ENCODE measurements around the gene MYOM1.
A peak's percentile ranks its signal among the peaks of the same experiment; 100 is the strongest.
"Not testable (repeated sequence)": the region's sequence is repeated elsewhere in the genome, so short reads cannot be mapped to it uniquely, and the experiment has no call there.

MYOM1 gene

DNA sequence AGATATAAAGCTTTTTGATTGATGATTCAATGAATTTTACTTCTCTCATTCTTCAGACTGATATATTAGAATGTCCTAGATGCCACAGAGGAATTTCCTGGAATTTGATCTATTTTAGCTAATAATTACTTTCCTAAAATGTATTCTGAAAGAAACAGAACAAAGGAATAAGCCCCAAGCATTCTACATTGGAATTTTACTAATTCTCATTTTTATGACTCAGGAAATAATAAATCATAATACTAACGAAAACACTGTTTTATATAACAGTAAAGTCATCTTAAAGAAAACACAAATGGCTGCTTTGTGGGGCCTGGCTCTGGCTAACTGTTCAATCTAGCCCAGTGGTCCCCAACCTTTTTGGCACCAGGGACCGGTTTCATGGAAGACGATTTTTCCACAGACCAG lies 138.2 kb downstream of the MYOM1 start:
- DNase-seq (ENCODE audit: low read depth), result no peak

DNA sequence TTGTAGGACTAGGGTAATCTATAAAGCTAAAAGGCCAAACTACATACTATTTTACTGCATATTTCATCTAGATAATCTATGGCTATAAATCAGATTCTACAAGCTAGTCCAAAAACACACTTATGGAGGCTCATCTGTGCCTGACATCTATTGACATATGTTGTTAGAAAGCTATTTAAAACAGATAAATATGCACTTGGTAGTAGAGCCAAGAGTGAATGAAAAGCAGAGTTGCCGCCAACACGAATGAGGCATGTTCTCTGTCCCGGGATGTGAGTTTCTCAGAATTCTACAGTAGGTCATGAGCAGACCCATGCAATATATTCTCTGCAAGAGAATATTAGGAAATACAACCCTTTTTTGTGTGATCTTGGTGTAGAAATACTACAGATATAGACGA lies 140.1 kb downstream of the MYOM1 start:
- no peak for DNase-seq (ENCODE audit: low read depth)

DNA sequence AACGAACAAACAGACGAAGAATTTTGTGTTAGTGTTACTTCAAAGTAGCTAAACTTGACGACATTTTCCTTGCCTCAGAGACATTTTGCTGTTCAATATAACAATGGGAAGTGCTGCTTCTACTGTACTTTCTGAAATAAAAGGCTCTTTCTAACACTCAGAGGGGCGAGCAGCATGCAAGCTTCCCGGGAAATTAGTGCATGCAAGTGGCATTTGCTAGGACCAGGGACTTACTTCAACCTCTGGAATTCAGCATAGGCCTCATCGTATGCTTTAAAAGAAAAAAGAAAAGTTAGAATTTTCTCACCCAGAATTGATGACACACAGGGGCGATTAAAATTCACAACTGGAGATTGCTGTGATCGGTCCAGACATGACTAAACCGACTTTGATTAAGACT lies 144.3 kb downstream of the MYOM1 start:
- no peak for DNase-seq (ENCODE audit: low read depth)

DNA sequence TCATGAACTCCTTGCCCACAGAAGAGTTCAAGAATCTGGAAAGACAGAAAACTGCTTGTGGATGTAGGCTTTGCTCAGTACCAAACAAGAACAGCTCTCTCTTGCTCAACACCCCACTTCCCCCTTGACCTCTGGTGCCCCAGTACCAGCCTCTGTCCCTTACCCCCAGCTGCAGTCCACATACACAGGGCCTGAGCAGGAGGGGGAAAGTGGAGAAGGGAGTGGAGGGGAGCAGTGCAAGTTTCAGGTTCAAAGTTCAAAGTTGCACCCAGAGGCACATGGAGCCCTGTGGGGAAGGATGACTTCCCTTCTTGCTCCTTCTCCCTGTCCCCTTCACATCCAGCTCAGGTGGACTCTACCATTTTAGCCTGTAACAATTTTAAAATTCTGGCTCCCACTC lies 145.7 kb downstream of the MYOM1 start:
- DNase-seq (ENCODE audit: low read depth), result no peak

DNA sequence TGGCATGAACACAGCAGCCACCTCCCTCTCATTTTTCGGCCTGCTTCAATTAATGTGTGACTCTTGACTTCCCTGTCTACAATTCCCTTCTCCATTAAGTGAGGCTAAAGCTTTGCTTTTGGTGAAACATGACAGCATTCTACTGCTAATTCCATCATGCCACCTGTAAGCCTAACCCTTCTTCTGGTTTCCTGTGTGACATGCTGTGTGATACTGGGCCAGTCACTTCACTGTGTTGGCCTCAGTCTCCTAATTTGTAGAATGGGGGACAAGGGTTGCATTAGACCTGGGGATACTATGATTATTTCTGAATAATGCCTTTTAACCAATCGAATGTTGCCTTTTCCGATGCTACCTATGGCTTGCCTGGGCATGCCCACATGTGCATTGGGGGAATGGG lies 146.4 kb downstream of the MYOM1 start:
- not testable (repeated sequence) for DNase-seq (ENCODE audit: low read depth)

DNA sequence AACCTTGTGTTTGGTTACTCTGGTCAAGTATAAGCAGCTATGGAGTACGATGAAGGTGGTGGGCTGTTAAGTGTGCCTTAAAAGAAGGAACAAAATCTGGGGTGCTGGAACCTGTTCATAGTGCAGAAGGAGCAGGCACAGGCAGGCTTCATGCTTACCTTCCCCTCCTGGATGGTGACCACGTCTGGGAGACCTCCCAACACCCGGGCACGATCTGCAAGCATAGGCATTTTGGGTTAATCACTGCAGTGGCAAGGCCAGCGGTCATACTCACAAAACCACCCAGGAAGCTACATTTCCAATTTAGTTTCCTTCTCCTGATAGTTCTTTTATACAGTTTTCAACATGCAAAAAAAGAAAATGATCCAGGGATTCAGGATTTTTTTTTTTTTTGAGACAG lies 148.1 kb downstream of the MYOM1 start:
- no peak for DNase-seq (ENCODE audit: low read depth)

DNA sequence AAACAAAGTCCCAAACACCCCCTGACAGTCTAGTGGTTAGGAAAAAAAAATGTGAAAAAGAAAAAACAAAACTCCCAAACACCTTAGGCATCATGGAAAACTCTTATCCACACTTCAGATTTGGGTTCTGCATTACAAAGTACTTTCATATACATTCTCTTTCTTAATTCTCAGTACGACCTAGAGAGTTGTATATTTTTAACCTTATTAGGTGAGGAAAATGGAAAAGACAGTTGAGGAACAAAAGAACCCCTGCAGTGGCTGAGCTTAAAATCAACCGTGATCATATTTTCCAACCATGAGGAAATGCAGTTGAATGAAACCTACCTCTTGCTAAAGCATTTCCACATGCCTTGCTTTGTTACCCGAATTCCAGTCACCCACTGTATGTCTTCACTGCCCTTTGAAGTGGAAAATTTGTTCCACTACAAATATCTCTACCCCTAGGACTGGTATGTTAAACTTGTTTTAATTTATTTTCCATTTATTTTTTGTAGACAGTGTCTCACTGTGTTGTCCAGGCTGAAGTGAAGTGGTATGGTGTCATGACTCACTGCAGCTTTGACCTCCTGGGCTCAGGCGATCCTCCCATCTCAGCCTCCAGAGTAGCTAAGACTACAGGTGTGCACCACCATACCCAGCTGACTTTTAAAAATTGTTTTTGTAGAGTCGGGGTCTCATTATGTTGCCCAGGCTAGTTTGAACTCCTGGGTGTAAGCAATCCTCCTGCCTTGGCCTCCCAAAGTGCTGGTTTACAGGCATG lies 149.9 kb downstream of the MYOM1 start:
- DNase-seq (ENCODE audit: low read depth), result no peak

DNA sequence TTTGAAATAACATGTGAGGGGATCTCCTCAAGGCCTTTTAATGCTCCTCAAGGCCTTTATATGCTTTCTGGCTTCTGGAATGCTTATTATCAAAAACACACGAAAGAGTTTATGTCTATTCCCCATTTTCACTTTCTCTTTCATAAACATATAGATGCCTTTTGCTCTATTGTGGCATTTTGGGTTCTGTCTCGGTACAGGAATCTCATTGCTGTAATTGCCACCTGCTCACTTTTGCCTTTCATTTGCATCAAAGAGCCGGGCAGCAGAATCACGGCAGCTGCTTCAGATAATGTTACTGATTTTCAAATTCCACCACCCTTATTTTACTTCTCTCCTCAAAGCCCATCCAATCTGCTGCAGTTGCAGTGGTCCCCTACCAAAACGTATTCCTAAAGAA lies 152.0 kb downstream of the MYOM1 start:
- no peak for DNase-seq (ENCODE audit: low read depth)

DNA sequence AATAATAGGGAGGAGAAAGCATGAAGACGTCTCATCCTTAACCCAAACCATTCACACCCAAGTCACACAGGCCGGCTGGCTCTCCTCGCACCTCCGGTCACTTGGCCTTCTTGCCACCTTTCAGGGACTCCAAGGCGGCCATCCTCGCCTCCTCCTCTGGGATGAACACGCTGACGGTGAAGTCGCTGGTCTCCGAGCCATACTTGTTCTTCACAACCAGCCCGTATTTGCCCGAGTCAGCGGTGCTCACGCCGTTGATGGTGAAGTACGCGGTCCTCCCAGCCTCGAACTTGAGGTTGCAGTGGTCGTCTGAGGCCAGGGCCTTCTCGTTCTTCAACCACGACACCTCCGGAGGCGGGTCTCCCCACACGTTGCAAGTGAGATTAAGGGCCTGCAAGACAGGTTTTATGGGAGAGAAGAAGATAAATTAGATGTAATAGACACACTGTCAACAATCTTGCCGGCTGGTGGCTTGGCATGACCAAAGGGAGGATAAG lies 152.6 kb downstream of the MYOM1 start:
- DNase-seq (ENCODE audit: low read depth), result no peak

DNA sequence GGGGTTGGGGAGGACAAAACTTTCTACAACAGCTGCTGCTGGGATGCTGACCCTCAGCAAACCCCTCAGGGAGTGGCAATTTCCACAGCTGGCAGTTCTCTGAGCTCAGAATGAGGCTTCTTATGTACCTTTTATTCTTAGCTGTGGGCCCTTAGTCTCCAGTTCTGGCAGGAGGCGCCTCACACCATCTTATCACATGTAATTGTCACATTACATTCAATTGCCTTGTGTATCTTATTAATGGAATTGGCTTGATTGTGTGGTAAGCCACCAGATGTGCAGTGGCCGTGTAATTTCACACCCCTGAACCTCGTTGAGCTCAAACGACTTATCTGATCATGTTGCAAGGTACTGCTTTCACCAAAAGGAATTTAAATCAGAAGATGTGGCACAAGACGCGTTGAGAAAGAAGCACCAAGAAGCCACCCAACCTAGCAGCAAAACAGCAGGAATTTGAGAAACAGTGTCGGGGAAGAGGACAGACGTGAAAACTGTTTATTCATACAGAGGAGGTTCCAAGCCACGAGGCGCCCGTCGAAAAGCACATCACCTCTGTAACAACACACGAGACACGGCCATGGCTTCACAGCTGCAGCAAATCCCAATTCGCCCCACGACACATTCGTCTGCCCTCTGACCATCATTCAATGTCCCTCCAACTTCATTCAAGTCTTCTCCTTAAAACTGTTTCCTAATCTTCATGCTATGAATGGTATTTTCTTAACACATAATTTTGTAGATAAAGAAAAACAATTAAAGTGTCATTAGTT lies 153.2 kb downstream of the MYOM1 start:
- DNase-seq (ENCODE audit: low read depth), result no peak

DNA sequence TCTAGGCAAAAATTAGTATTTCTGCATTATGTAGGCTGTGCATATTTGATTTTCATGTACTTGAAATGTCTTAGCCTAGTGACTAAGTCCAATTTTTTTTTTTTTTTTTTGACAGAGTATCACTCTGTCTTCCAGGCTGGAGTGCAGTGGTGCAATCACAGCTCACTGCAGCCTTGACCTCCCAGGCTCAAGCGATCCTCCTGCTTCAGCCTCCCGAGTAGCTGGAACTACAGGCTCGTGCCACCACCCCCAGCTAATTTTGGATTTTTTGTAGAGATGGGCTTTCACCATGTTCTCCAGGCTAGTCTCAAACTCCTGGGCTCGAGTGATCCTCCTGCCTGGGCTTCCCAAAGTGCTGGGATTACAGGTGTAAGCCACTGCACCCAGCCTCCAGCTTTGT lies 156.0 kb downstream of the MYOM1 start:
- DNase-seq (ENCODE audit: low read depth), result not testable (repeated sequence)

DNA sequence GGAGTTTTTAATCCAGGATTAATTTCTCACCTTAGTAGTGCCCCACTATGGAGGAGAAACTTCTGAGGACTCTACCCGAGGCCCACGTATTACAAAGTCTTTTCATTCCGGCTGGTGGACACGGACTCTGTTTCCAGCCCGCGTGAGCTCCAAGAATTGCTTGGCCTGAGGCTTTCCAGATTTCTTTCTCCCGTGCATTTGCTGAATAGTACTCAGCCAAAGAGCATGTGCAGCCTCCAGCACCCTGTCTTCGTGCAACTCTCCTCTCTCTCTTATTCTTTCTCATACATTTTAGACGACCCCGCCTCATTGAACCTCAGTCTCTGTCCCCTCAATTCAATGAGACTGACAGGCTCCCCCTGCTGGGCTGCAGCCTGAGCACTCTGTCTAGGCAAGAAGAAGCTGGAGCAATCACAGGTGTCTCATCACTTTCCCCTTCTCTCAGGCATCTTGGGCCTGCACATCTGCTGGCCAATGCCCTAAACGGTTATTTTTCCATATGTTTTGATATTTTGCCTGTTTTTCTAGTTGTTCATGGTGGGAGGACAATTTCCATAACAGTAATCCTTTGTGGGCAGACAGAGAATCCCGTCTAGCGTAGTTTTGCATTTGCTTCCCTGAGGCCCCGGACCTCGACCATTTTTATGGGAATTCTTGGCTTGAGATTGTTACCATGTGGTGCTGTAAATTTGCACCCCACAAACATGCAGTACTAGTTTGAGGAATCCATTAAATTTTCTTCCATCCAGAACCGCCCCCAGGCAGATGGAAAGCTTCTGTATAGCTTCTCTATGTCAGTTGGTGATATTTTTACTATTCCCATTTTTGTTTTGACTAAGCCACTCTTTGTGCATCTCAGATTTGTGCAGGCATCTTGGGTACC lies 156.7 kb downstream of the MYOM1 start:
- DNase-seq (ENCODE audit: low read depth), result peak; percentile 62

DNA sequence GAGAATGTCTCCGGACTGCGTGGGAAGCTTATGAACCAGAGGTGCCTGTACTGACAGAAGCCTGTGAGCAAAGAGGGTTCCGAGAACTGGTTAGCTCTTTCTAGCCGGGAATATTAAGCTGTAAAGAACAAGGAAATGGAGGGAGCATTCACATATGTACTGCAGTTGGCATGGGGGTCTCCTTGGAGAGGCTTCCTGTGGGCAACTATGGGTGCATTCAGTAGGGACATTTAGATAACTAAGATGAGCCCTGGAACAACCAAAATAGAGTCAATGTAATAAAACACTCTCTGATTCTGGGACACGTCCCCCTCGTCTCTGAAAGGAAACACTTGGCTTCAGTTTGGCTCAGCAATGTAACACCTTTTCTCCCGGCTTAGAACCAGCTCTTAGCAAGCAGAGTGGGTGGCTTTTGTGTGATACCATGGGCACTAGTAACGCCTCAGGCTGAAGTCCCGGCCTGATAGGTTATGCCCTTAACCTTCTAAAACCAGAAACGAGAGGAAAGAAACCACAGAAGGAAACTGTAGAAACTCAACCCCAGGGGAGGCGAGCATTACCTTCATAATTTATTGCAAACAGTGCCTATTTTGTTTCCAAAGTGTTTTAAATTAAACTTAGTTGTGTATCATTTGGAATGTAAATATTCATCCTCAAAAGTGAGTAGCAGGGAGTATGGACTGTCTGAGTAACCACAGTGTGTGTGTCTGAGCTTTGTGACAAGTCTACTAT lies 158.0 kb downstream of the MYOM1 start:
- peak; percentile 43 for DNase-seq (ENCODE audit: low read depth)

DNA sequence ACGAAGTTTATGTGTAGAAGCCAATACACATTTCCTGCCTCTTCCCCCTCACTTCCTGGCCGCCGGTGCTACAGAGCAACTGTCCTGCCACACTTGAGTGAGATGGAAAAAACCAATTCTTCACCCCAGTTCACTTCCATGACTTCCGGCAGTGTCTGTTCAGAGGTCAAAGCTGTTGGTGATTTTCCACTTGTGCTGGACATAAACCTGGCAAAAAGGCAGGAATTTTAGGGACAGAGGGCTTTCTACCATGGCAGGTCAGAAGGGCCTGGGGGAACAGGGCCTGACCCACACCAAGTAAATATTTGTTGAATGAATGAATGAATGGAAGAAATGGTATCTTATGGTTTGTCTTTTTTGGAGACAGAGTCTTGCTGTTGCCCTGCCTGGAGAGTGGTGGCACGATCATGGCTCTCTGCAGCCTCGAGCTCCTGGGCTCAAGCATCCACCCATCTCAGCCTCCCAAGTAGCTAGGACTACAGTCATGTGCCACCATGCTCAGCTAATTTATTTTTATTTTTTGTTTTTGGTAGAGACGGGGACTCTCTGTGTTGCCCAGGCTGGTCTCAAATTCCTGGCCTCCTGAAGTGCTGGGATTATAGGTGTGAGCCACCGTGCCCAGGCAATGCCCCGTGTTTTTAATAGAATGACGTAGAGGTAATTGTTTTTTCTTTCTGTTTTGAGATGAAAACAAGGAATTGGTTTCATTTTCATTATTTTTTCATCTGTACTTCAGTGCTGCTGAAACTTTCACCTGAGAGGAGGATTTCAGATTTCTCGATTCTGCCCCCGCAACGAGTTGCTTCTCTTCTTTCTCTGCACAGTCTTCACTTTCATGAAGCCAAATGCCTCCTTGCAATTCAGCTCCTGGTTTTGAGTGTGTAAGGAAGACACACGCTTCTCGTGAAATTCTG lies 158.8 kb downstream of the MYOM1 start:
- DNase-seq (ENCODE audit: low read depth), result peak; percentile 29

DNA sequence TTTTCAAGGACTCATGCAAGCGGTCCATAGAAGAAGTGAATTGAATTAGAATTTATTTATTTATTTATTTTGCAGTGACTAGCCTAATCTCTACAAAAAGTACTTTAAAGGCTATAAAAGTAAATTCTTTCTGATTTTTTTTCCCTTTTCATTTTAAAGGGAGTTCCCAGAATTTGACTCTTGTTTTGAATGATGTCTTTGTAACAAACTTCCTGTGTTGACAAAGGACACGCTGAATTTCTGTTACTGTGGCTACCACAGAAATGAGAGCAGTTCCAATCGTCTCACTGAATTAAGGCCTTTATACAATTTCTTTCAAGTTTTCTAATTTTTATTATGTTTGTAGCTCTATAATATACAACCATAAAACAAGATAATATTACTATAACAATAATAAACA lies 160.5 kb downstream of the MYOM1 start:
- no peak for DNase-seq (ENCODE audit: low read depth)

DNA sequence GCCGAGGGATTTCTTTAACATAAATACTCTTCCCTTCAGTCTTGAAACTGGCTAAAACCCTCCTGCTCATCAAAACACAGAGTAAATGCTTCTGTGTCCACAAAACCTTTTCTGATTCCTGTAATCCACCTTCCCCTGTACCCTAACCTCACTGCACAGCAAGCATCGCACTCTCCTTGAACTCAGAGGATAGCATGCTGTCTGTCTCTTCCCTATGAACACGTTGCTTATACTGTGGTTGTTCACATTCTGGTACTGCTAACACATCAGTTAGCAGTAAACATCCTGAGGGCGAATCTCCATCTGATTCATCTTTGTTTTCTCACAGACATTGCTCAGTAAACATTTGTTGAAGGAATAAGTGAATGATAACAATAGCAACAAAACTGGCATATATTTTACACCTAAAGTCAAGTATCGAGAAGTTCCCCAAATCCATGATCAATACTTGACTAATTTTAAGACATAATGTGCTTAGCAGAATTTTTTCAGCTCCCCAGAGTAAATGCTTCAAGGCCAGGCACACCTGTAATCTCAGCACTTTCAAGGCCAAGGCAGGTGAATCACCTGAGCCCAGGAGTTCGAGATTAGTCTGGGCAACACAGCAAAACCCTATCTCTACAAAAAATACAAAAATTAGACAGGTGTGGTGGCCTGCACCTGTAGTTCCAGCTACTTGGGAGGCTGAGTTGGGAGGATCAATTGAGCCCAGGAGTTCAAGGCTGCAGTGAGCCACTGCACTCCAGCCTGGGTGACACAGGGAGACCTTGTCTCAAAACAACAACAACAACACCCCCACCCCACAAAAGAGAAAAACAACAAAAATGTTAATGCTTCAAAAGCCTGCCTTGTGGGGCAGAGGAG lies 161.2 kb downstream of the MYOM1 start:
- no peak for DNase-seq (ENCODE audit: low read depth)

DNA sequence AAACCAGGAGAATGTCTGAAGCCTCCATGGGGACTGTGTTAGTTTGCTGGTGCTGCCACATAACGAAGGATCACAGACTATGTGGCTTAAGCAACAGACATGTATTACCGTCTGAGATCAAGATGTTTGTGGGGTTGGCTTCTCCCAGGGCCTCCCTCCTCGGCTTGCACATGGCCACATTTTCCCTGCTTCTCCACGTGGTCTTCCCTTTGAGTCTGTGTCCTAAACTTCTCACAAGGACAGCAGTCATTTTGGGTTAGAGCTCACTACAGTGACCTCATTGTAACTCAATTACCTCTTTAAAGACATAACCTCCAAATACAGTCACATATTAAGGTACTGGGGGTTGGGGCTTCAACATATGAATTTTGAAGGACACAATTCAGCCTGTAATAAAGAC lies 162.2 kb downstream of the MYOM1 start:
- no peak for DNase-seq (ENCODE audit: low read depth)

DNA sequence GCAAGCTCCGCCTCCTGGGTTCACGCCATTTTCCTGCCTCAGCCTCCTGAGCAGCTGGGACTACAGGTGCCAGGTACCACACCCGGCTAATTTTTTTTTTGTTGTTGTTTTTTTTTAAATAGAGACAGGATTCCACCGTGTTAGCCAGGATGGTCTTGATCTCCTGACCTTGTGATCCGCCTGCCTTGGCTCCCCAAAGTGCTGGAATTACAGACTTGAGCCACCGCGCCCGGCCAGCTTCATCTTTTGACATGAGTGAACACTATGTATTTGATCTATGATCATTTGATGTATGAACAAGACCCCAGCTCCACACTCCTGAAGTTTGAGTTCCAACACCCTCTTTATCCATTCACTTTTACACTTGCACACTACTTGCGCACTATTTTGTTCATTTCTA lies 163.5 kb downstream of the MYOM1 start:
- no peak for DNase-seq (ENCODE audit: low read depth)

DNA sequence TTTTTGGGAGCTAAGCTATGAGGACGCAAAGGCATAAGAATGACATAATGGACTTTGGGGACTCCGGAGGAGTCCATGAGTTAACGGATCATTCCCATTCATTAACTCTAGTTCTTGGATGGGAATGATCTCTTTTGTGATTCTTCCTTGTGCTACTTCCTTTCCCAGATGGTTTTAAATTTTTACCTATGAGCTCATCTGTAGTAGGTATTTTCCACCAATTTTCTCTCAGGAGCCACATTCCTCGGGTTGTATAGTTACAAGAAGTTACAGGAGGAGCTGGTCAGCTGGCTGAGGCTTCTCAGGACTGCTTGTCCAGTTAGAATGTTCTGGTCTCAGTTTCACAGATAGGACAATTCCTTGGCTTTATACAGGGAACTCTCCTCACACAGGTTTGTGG lies 164.0 kb downstream of the MYOM1 start:
- no peak for DNase-seq (ENCODE audit: low read depth)
